NT2/D1 (cell line): ENCODE measurements around the gene GNAL.

Source experiments
- DNase-seq: peaks from one replicate; pipeline ENCODE4 v3.0.0-alpha.2; 2011; ENCODE audit warnings: low read depth, low spot score
- H3K27me3 ChIP-seq: 2 replicates; pipeline ENCODE4 v1.6.0; 2011; ENCODE audit warnings: mild to moderate bottlenecking; ENCODE audit not compliant: insufficient read length, insufficient read depth
- H3K36me3 ChIP-seq: 2 replicates; pipeline ENCODE4 v1.6.1; 2011; ENCODE audit warnings: mild to moderate bottlenecking, low read length, mixed read lengths; ENCODE audit not compliant: insufficient read depth, insufficient read length
- H3K4me1 ChIP-seq: 2 replicates; pipeline ENCODE4 v1.5.1; 2011; ENCODE audit not compliant: insufficient read depth, insufficient read length
- H3K4me3 ChIP-seq: 2 replicates; pipeline ENCODE4 v1.5.1; 2011; ENCODE audit warnings: low read depth; ENCODE audit not compliant: insufficient read length
- H3K9ac ChIP-seq: 2 replicates; pipeline ENCODE4 v1.6.0; 2011; ENCODE audit warnings: low read depth; ENCODE audit not compliant: insufficient read length
- H3K9me3 ChIP-seq: 2 replicates; pipeline ENCODE4 v1.5.1; 2011; ENCODE audit warnings: mild to moderate bottlenecking, low read length; ENCODE audit not compliant: insufficient read depth
- SUZ12 ChIP-seq: IDR thresholded peaks from 2 replicates; pipeline ENCODE4 v1.6.1; 2011; ENCODE audit not compliant: insufficient read length, insufficient read depth; ENCODE audit errors: extremely low read depth
- YY1 ChIP-seq: IDR thresholded peaks from 2 replicates; pipeline ENCODE4 v1.6.1; 2011; ENCODE audit not compliant: insufficient read length, insufficient read depth
- ZNF274 ChIP-seq: IDR thresholded peaks from 2 replicates; pipeline ENCODE4 v1.6.1; 2011; ENCODE audit warnings: mild to moderate bottlenecking, low read depth, low read length

Gene GNAL

DNA sequence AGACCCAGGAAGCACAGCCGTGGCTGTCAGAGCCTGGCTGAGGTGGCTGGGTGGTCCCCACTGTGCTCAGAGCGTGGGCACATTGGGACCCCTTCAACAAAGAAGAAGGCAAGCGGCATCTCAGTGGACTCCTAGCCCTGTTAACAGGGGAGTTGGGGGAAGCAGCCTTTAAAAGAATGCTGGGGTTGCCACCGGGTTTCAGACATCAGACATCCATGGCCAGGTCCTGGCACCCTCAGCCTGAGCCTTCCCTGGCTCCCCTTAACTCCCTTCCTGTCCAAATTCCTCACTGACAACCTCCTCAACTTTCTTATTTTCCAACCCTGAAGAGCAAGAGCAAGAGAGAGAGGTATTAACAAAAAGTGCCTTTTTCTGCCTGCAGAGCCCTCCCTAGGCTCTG lies 24.8 kb upstream of the GNAL start:
- Histone ChIP-seq H3K4me3 (no peak overlapping the region), H3K36me3 (no peaks in the 10 kb centered on the region), H3K4me1 (no peaks in the 10 kb centered on the region), H3K9ac (no peak overlapping the region), H3K27me3 (no peaks in the 10 kb centered on the region), H3K9me3 (no peaks in the 10 kb centered on the region)
- TF ChIP-seq ZNF274 (no peak), SUZ12 (no peak), YY1 (no peak)
- DNase-seq, result no peak

DNA sequence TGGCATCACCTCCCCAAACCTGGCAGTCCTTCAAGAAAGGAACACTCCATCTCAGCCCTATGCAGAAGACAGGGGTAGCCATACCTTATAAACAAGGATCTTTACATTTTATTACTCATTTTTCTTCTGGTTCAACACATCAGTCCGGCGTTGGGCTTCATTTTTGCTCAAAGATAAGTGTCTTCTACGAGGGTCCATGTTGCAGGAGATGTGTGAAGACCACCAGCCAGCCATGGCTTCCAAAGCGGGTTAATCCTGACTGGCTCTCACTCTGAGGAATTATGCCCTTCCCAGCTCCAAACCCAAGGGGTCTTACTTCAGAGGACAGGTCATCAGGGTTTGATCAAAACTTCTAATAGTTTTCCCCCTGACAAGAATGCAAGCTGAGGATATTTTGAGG lies 23.9 kb upstream of the GNAL start:
- TF ChIP-seq SUZ12 (no peak), ZNF274 (no peak), YY1 (no peak)
- no peaks in the 10 kb centered on the region for H3K36me3 ChIP-seq
- no peaks in the 10 kb centered on the region for H3K27me3 ChIP-seq
- DNase-seq, result no peak
- H3K9me3 ChIP-seq, result no peaks in the 10 kb centered on the region
- H3K4me3 ChIP-seq, result no peak overlapping the region
- H3K4me1 ChIP-seq, result no peaks in the 10 kb centered on the region
- no peak overlapping the region for H3K9ac ChIP-seq

DNA sequence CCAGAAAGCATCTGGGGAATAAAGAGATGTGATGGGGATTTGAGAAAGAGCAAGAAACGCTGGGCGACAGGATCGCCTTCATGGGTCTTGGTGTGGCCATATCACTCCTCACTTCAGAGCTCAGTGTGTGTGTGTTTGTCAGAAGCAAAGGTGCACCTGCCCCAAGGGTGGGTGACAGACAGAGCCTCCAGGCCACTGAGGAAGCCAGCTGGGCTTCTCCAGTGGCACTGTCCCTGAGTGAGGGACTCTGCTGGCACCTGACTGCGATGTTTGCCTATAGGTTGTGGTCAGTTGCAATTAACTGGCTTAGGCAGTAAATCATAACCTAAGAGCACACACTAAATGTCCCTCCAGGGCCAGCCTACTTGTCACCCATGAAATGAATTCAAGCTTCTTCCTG lies 23.5 kb upstream of the GNAL start:
- Histone ChIP-seq H3K9ac (no peak overlapping the region), H3K36me3 (no peaks in the 10 kb centered on the region), H3K9me3 (no peaks in the 10 kb centered on the region), H3K4me1 (no peaks in the 10 kb centered on the region), H3K27me3 (no peaks in the 10 kb centered on the region), H3K4me3 (no peak overlapping the region)
- TF ChIP-seq YY1 (no peak), SUZ12 (no peak), ZNF274 (no peak)
- DNase-seq, result no peak

DNA sequence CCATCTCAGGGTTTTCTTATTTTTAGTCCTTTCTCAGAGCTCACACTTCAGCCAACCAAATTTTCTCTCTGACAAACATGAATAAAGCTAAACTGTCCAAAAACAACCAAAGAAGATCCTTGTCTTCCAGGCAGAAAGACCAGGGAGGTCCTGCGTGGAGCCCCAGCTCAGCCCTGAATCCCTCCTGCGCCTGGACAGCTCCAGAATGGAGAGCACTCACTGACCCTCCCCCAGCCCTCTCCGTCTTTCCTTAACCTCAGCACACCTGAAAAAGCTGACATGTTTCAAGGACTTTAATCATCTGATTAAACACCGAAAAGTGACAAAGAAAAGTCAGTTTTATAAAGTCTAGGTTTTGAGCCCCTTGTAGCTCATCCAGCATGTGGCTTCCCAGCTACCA lies 22.9 kb upstream of the GNAL start:
- no peaks in the 10 kb centered on the region for H3K9me3 ChIP-seq
- DNase-seq, result no peak
- no peaks in the 10 kb centered on the region for H3K27me3 ChIP-seq
- TF ChIP-seq YY1 (no peak), ZNF274 (no peak), SUZ12 (no peak)
- H3K4me1 ChIP-seq, result no peaks in the 10 kb centered on the region
- no peak overlapping the region for H3K9ac ChIP-seq
- H3K36me3 ChIP-seq, result no peaks in the 10 kb centered on the region
- no peak overlapping the region for H3K4me3 ChIP-seq

DNA sequence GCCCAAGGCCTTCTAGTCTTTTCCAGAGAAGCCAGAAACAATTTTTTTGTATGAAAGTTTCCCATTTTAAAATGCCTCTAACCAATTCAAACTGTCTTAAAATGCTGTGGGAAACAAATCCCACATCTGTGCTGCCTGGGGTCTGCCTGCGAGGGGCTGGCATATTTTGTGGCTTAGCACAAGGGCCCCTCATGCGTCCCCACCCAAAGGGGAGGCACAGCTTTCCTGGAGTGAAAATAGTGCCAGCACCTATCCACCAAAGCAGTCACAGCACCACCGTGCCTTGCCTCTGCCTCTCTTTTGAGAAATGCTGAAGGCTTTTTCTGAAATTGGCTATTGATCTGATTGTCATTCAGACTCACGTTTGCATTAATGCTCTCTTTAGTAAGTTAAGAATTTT lies 22.2 kb upstream of the GNAL start:
- Histone ChIP-seq H3K9me3 (no peaks in the 10 kb centered on the region), H3K9ac (no peak overlapping the region), H3K4me3 (no peak overlapping the region), H3K36me3 (no peaks in the 10 kb centered on the region), H3K27me3 (no peaks in the 10 kb centered on the region), H3K4me1 (no peaks in the 10 kb centered on the region)
- no peak for TF ChIP-seq ZNF274
- no peak for DNase-seq

DNA sequence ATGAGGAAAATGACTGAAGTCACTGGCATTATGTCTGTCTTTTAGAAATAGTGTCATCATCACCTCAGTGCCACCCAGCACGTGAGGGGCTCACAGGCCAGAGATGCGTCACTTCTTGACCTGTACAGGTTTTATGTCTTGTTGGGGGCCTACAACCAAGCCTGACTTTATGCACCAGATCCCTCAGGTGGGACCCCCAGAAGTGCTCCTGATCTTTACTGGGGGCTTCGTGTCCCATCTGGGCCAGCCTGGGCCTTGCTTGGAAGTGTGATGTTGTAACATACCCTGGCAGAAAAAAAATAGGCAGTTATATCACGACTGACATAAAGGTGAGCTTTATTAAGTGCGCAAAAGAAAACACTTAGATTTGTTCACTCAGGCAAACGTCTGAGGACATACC lies 21.5 kb upstream of the GNAL start:
- Histone ChIP-seq H3K4me1 (no peaks in the 10 kb centered on the region), H3K36me3 (no peaks in the 10 kb centered on the region), H3K27me3 (no peaks in the 10 kb centered on the region), H3K9ac (no peak overlapping the region), H3K4me3 (no peak overlapping the region), H3K9me3 (no peaks in the 10 kb centered on the region)
- TF ChIP-seq YY1 (no peak), SUZ12 (no peak), ZNF274 (no peak)
- no peak for DNase-seq

DNA sequence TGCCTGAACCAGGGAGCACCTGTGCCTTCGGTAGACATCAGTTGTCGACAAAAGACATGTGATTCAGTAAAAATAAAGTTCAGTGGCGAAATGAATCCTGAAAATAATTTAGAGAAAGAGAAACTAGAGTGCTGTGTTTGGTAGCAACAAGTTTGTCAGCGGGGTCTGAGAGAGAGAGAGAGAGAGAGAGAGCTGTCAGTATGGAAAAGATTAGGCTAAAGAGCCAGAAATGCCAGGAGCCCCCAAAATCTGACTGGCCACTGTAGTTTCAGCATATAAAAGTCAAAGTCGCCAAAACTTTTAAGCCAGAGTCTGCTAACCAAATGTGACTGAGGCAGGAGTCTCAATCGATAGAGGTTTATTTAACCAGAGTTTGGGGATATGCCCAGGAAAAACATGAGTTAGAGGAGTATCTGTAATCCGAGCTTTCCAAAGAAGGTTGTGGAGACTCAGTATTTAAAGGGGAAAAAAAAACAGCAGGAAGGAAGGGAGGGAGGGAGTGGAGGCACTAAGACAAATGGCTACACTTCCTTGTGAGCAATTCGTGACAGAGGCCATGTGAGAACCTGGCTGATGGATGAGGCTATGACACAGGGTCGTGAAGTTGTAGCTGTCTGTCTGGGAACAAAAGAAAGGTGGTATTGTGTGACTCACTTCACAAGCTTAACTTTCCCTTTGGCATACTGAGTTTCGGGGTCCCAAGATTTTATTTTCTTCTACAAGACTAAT lies 20.5 kb upstream of the GNAL start:
- H3K4me3 ChIP-seq, result no peak overlapping the region
- no peaks in the 10 kb centered on the region for H3K27me3 ChIP-seq
- no peaks in the 10 kb centered on the region for H3K9me3 ChIP-seq
- no peak for TF ChIP-seq YY1
- no peak for TF ChIP-seq ZNF274
- TF ChIP-seq SUZ12, result no peak
- H3K9ac ChIP-seq, result no peak overlapping the region
- H3K4me1 ChIP-seq, result no peaks in the 10 kb centered on the region
- no peaks in the 10 kb centered on the region for H3K36me3 ChIP-seq
- DNase-seq, result no peak
